HG03442 (cell line): Measurements from ENCODE around the gene ANGPTL2.

Source experiments
- ATAC-seq: cut with Tn5 transposase; IDR thresholded peaks from one replicate; pipeline ENCODE4 v1.9.1; 2021; ENCODE audit warnings: mild to moderate bottlenecking, moderate library complexity; ENCODE audit not compliant: unreplicated experiment

Gene ANGPTL2

DNA sequence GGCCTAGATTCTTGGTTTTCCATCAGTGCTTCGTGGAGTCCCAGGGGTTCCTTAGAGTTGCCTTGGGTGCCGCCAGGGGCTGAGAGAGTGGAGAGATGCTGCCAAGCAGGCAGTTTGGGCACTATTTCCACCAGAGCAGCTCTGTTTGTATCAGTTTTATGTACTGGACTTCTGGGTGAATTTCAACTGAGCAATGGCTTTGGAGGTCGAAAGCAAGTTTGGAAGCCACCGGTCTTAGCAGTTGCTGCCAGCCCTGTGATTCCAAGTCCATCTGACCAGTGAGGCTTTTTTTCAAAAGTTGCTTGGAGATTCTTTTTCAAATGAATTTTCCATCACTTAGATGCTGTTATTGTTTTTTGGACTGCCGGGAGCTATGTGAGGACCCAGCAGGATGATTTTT is 68.5 kb downstream of the ANGPTL2 start:
- ATAC-seq, result no peak

DNA sequence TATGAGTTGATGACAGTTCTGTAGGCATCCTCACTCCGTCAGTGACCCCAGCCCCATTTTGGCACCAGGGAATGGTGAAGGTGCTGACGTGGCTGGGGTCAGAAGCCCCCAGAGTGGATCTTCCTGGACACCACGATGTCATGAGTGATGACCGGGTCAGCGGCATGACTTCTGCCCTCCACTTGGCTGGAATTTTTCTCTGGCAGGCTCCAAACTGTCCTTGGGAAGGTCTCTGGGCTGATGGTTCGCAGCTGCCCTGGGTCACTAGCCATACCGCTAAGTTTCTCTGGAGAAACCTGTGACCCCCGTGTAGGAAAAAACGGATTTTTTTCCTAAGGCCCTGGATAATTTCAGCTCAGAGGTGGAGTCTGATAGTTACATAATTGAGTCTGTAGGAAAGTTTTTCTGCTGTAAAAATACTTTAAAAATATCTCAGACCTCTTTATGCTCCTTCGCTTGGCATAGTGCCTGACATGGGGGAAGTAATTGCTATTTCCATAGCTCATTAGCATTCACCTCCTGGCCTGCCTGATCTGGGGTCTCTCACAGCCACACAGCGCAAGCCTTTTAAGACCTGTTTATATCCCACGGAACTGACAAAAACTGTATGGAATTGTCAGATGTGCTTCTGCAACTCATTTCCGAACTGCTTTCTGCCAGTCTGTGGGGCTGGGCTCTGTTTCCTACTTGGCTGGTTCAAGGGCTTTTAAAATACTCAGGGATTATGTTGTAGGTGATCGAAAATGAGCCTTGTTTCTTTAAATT is 69.2 kb downstream of the ANGPTL2 start:
- no peak for ATAC-seq

DNA sequence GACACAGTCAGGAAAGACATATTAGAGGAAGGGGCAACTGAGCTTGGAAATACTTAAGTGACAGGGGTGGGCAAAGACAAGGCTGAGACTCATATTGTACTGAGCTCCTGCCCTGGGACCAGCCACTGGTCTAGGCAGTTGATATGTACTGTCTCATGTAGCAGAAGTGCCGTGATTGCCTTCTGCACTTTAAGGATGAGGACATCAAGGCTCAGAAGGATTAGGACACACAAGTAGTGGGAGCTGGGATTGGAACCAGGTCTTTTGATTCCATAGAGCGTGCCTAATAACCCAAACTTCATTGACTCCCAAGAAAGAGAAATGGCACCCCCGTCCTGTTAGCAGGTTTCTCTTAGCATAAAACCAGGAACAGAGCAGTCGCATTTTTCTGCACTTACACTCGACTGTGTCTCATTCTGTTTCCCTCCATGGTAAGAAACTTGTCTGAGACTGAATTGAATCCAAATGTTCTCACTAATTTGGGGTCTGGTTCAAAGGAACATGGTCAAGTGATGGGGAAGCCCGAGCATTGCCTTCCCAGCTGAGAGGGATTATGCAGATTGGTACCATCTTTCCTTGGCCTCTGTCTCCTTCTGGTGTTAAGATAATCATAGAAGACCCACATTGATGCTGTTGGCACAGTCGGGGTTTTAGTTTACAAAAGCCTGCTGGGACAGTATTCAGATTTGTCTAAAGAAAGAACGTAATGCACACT is 70.4 kb downstream of the ANGPTL2 start:
- no peak for ATAC-seq

DNA sequence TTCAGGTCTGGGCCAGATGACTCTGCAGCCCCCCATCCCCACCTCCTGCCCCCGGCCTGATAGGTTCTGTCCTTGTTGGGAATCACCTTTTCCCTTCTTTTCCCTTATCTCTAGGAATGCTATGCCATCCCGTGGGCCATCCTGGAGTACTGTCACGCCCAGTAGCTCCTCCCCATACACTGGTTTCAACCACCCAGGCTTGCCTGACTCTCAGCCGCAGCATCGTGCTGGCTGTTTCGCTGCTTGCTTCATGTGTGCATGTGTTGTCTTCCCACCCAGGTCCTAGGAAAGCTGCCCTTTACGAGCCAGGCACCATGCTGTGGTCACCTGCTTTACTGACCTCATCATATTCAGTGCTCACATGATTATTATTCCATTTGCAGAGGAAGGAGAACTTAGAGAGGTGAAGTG is 71.8 kb downstream of the ANGPTL2 start:
- no peak for ATAC-seq

DNA sequence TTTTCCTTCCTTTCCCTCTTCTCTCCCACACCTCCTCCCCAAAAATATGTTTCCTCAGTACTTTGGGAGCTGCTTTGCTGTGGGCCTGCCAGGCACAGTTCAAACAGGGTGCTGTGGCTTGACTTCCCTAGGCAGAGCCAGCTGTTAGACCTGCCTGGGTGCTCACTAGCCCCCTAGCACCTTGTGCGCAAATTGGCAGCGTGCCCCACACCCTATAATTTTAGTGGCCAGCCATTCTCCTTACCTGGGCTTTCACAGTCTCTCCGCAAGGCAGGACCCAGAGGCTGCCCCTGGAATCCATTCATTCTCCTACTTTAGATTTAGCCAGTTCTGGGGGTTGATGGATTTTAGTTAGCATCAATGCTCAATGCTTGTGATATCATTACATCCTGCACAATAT is 72.3 kb downstream of the ANGPTL2 start:
- no peak for ATAC-seq

DNA sequence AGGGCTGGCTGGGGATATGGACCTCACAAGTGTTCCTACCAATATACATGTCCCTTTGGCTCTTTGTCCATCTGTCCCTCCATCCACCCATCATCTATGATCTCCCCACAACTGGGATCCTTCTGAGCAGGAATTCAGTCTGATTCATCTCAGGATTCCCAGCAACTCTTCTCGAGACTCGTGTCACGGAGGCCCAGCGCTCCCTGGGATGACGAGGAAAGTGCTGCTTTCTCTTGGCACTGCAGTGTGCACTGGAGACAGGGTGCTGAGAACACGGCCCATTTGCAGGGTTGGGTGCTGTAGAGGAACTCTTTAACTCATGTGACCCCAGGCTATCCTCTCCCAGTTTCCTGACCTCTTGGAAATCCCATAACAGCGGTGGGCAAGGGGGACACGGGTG is 72.9 kb downstream of the ANGPTL2 start:
- no peak for ATAC-seq

DNA sequence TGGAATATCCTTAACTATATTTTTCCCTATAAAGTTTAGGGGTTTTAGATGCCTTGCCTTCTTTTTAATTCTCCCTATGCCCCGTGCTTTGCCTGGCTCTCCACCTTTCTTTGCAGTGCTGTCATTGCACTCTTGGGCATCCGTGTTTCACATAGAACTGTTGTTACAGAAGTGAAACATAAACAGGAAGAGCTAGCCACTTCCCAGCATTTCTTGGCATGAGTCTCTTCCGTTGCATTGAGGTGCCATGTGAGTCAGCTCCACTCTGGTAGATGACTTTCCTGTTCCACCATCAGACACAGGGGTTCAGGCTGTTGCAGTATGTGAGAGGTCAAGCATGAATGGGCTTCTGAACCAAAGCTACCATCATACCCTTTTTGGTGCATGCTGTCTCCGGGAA is 73.4 kb downstream of the ANGPTL2 start:
- no peak for ATAC-seq

DNA sequence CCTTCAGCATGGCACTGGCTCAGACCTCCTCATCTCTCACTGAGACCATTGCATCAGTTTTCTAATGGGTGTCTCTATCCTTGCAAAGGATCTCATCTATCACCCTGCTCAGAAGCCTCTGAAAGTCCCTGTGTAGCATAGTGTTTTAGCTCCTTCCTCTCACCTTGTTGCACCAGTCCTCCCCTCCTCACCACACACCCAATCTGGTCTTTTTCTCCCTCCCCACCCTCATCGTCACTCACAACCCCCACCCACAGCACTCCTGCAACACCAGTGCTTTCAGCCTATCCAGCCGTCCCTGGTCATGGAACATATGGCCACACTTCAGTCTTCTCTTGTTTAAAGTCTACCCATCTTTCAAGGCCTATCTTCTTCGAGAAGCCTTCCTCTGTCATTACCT is 74.5 kb downstream of the ANGPTL2 start:
- ATAC-seq, result no peak

DNA sequence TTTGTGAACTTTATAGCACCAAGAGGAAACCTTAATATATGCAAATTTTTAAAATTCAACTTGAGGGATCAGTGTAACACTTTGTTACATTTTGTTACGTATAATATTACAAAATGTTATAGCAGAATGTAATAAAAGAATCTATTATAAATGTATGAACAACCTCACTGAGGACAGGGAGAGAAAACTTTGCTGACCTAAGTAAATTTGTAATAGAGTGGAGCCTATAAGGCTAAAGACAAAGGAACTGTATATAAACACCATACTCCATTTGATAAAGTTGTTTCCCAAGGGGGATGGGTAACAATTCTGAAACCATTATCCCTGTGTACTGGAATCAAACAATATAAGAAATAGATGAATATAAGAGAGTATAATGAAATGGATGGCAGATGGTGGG is 77.3 kb downstream of the ANGPTL2 start:
- ATAC-seq, result no peak

DNA sequence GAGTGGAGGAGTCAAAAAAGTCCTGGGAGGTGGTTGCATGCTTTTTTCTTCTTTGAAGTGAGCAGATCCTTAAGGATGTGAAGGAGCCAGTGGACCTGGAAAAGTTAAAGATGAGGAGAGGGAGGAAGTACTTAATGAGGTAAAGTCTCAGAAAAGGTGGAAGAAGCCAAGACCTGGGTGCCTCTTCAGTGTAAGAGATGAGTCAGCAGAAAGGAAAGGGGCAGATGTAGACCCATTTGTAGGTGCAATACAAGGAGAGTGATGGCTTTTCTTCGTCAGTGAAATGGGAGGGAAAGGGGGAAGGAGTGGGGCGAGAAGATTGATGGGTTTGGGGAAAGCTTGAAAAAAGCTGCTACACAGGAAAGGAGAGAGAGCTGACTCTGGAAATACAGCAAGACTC is 82.9 kb downstream of the ANGPTL2 start:
- ATAC-seq, result no peak

DNA sequence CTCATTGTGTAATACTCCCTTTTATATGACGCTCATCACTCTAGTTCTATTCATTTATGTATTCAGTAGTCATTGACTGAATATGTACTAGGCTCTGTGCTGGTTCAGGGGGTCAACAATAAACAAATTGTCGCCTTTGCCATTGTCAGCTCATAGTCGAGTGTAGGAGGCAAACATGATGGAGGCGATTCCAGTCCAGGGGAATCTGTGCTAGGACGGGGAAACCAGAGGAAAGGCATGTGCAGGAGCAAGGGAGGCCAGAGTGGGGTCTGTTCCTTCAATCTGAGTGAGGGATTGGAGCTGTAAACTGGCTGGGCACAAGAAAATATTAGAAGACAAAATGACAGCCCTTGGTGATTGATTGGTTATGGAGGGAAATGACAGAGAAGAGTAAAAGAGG is 83.9 kb downstream of the ANGPTL2 start:
- no peak for ATAC-seq
